ENCODE data around the gene GRM1. TPM values are rescaled to one million over a fixed set of nuclear protein-coding genes. Genes with fewer than 3 reads are reported as not detected.

Gene GRM1
- total RNA-seq, 4 donors from 2014 or later, result under 0.01 to 0.19 TPM; not detected in 2

DNA sequence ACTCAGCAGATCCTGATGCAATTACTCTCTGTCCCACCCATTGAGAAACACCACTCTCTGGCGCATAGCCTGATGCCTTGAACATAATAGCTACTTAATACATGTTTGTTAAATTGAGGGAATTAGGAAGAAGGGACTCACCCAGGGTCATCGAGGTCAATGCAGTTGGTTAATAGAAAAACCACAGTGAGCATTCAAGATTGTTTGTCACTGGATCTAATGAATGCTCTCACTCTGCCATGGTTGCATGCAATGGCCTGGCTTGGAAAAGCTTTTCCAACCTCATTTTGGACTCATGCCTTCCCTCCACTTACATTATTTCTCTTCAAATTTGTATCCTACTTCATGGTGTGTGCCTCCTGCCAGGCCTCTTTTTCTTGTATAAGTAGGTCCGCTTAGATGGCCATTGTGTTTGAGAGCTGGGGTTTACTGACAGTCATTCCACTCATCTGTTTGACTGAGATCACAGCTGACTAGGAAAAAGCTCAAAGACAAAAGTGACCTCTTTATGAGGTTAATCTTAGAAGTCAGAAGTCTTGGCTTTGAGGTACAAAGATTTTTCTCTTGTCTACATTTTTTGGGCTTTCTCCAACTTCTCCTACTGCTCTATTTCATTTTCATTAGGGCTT is 360.0 kb downstream of the GRM1 start:
- H3K9me3 ChIP-seq, result no peaks in the 10 kb centered on the region
- WGBS, result 78% methylated on average over 3 of the region's 3 CpGs
- no peaks in the 10 kb centered on the region for H3K27me3 ChIP-seq
- intact Hi-C loops (cut with DNase I), result no loop called here
- no peak overlapping the region for H3K27ac ChIP-seq (replicated peaks in 1 of 4)
- no peak for DNase-seq (ENCODE audit: extremely low spot score)
- H3K4me1 ChIP-seq, result no peaks in the 10 kb centered on the region
- H3K4me3 ChIP-seq, result no peak overlapping the region
- no peaks in the 10 kb centered on the region for H3K36me3 ChIP-seq
- no peak for TF ChIP-seq CTCF (IDR thresholded peaks at IDR 0.05)
- TF ChIP-seq POLR2AphosphoS5 (IDR thresholded peaks at IDR 0.05), result no peak
- TF ChIP-seq EP300 (IDR thresholded peaks at IDR 0.05), result no peak
- no peak for TF ChIP-seq POLR2A (IDR thresholded peaks at IDR 0.05; ENCODE audit: low read depth)

DNA sequence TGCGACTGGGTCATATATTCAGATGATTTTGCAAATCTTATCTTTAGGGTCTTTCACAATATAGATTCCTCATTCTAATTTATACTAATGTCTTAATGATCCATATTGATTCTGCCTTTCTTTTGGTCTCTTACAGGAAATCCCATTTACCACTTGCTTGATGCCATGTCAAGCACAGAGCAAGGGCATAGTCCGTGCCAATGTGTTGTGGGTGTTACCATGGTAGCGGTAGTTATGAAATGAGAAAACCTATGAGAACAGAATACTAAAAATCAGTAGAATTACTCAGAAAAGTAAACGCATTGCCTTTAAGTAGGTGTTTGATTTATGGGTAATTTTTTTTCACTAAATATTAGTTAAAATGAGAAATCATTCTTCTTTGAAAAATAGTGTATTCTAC is 360.9 kb downstream of the GRM1 start:
- TF ChIP-seq EP300 (IDR thresholded peaks at IDR 0.05), result no peak
- no peak for TF ChIP-seq CTCF (IDR thresholded peaks at IDR 0.05)
- no peak for TF ChIP-seq POLR2A (IDR thresholded peaks at IDR 0.05; ENCODE audit: low read depth)
- no peak for TF ChIP-seq POLR2AphosphoS5 (IDR thresholded peaks at IDR 0.05)
- 89% methylated on average over 4 of the region's 4 CpGs for WGBS

DNA sequence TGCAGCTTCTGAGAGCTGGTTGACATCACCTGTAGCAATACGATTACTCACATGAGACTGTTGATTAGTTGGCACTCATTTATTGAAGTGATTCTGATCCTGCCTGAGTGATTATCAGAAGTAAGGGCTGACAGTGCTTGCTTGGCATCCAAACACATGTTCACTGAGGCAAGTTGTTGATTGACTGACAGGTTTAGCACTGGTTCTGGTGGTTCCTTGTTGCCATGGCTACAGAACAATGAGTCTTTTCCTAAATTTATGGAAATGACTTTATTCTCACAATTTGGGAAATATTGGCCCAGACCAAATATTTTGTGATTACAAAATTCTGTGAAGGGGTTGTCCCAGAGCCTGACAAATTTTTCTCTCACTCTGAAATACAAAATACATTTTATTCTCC is 368.8 kb downstream of the GRM1 start:
- Histone ChIP-seq H3K36me3 (no peaks in the 10 kb centered on the region), H3K27me3 (no peaks in the 10 kb centered on the region), H3K4me1 (no peaks in the 10 kb centered on the region), H3K4me3 (no peak overlapping the region), H3K27ac (replicated peaks in 1 of 4) (no peak overlapping the region), H3K9me3 (no peaks in the 10 kb centered on the region)
- 100% methylated on average over 1 of the region's 1 CpG for WGBS
- TF ChIP-seq POLR2AphosphoS5 (IDR thresholded peaks at IDR 0.05) (no peak), CTCF (IDR thresholded peaks at IDR 0.05) (no peak), POLR2A (IDR thresholded peaks at IDR 0.05; ENCODE audit: low read depth) (no peak), EP300 (IDR thresholded peaks at IDR 0.05) (no peak)
- intact Hi-C loops (cut with DNase I), result no loop called here
- DNase-seq (ENCODE audit: extremely low spot score), result no peak

More for the DNA sequence above, 360.9 kb downstream of the GRM1 start:
- Histone ChIP-seq H3K27me3 (no peaks in the 10 kb centered on the region), H3K27ac (replicated peaks in 1 of 4) (no peak overlapping the region), H3K4me1 (no peaks in the 10 kb centered on the region), H3K9me3 (no peaks in the 10 kb centered on the region), H3K4me3 (no peak overlapping the region), H3K36me3 (no peaks in the 10 kb centered on the region)
- intact Hi-C loops (cut with DNase I), result no loop called here
- no peak for DNase-seq (ENCODE audit: extremely low spot score)

DNA sequence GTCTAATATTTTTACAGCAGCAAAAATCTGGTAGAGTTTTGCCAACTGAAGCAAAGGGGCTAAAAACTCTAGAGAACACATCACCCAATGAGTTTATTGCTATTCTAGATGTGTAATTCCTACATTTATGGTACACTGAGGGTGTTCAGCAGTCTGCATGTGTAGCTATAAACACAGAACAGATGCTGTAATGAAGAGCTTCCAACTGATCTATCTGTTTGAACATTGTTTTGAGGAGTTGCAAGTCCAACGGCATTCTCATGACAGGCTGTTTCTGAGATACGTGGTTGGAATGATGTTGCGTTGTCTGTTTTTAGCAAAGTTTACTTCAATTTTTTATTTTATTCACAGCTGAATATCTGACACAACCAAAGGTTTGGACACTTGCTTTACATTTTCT is 373.6 kb downstream of the GRM1 start:
- TF ChIP-seq POLR2AphosphoS5 (IDR thresholded peaks at IDR 0.05), result no peak
- TF ChIP-seq CTCF (IDR thresholded peaks at IDR 0.05), result no peak
- no peak for TF ChIP-seq POLR2A (IDR thresholded peaks at IDR 0.05; ENCODE audit: low read depth)
- no peak for TF ChIP-seq EP300 (IDR thresholded peaks at IDR 0.05)
- no peaks in the 10 kb centered on the region for H3K9me3 ChIP-seq
- H3K27me3 ChIP-seq, result no peaks in the 10 kb centered on the region
- no peak for DNase-seq (ENCODE audit: extremely low spot score)
- H3K36me3 ChIP-seq, result no peaks in the 10 kb centered on the region
- H3K4me3 ChIP-seq, result no peak overlapping the region
- WGBS, result 79% methylated on average over 3 of the region's 3 CpGs
- intact Hi-C loops (cut with DNase I), result no loop called here
- H3K4me1 ChIP-seq, result no peaks in the 10 kb centered on the region
- no peak overlapping the region for H3K27ac ChIP-seq (replicated peaks in 1 of 4)

GRCh38 chr6:146408583-146408982 is 379.7 kb downstream of the GRM1 start:
- TF ChIP-seq EP300 (IDR thresholded peaks at IDR 0.05), result no peak
- no peak for TF ChIP-seq CTCF (IDR thresholded peaks at IDR 0.05)
- no peak for TF ChIP-seq POLR2AphosphoS5 (IDR thresholded peaks at IDR 0.05)
- no peak for TF ChIP-seq POLR2A (IDR thresholded peaks at IDR 0.05; ENCODE audit: low read depth)
- Histone ChIP-seq H3K4me1 (no peaks in the 10 kb centered on the region), H3K27me3 (no peaks in the 10 kb centered on the region), H3K27ac (replicated peaks in 1 of 4) (no peak overlapping the region), H3K4me3 (no peak overlapping the region), H3K9me3 (no peaks in the 10 kb centered on the region), H3K36me3 (no peaks in the 10 kb centered on the region)
- intact Hi-C loops (cut with DNase I), result no loop called here
- DNase-seq (ENCODE audit: extremely low spot score), result no peak
- 57% methylated on average over 5 of the region's 5 CpGs for WGBS
